H1 (cell line): Measurements from ENCODE around the gene CACNB1. TPM values are rescaled to one million over a fixed set of nuclear protein-coding genes. Genes with fewer than 3 reads are reported as not detected.

Source experiments
- CTCF ChIA-PET: fragments of 300-600 bp; sonication (Branson Sonifier 250); formaldehyde crosslinking; loops from one replicate; lab custom pipeline; 2021; ENCODE audit not compliant: partially characterized antibody; lab: Charles Lee
- POLR2A ChIA-PET: fragments of 300-600 bp; sonication (Branson Sonifier 250); formaldehyde crosslinking; loops from one replicate; lab custom pipeline; 2021; ENCODE audit warnings: inconsistent platforms; ENCODE audit not compliant: partially characterized antibody; lab: Charles Lee
- DNase-seq, 2 experiments: peaks; one replicate each; pipeline versions ENCODE4 v3.0.0 to v3.0.0-alpha.2; 2010 to 2022; ENCODE audit warnings: low spot score in 2 of 2, low read depth in 1 of 2, mixed read lengths in 1 of 2
- FAIRE-seq: peaks from 2 replicates; lab custom pipeline; 2011; peaks lifted over from hg19 to GRCh38; lab: Jason Lieb, UNC
- H2AFZ ChIP-seq: 2 replicates; pipeline ENCODE4 v1.8.1; 2012; ENCODE audit warnings: low read length, inconsistent platforms
- H2AK5ac ChIP-seq: 2 replicates; pipeline ENCODE4 v1.6.1; 2013; ENCODE audit warnings: low read depth, low read length
- H2BK120ac ChIP-seq: replicated peaks from 2 replicates; pipeline ENCODE3; 2013; ENCODE audit warnings: low read depth, low read length, inconsistent platforms
- H2BK12ac ChIP-seq: 2 replicates; pipeline ENCODE4 v1.6.1; 2013; ENCODE audit warnings: low read depth, low read length
- H2BK15ac ChIP-seq: 2 replicates; pipeline ENCODE4 v1.6.1; 2013; ENCODE audit warnings: low read length
- H2BK20ac ChIP-seq: 2 replicates; pipeline ENCODE4 v1.6.1; 2013; ENCODE audit warnings: low read length
- H2BK5ac ChIP-seq: 2 replicates; pipeline ENCODE4 v1.6.1; 2013; ENCODE audit warnings: low read depth, low read length
- H3K14ac ChIP-seq: 2 replicates; pipeline ENCODE4 v1.6.1; 2013; ENCODE audit warnings: inconsistent platforms; ENCODE audit not compliant: insufficient read length
- H3K18ac ChIP-seq: 2 replicates; pipeline ENCODE4 v1.6.1; 2013; ENCODE audit warnings: low read length; ENCODE audit errors: extremely low read depth
- H3K23ac ChIP-seq: 2 replicates; pipeline ENCODE4 v1.6.1; 2013; ENCODE audit warnings: inconsistent platforms; ENCODE audit not compliant: insufficient read length
- H3K23me2 ChIP-seq: 2 replicates; pipeline ENCODE4 v1.6.1; 2013; ENCODE audit warnings: low read depth, low read length
- H3K27ac ChIP-seq: 2 replicates; pipeline ENCODE4 v1.6.1; 2011; ENCODE audit warnings: low read depth, low read length, inconsistent platforms
- H3K27me3 ChIP-seq, 4 experiments: replicated peaks in 1 of 4; 1 replicate in 1 of 4; 2 replicates in 3 of 4; pipeline versions ENCODE4 v1.6.1 to v1.8.1; 2011 to 2013; ENCODE audit warnings: low read length in 3 of 4, mild to moderate bottlenecking in 3 of 4, inconsistent platforms in 2 of 4, mixed read lengths in 2 of 4, moderate library complexity in 1 of 4; ENCODE audit not compliant: control insufficient read depth in 3 of 4, insufficient read depth in 3 of 4; ENCODE audit errors: extremely low read depth in 1 of 4
- H3K36me3 ChIP-seq, 4 experiments: 2 replicates each; pipeline versions ENCODE4 v1.6.1 to v1.8.1; 2011 to 2013; ENCODE audit warnings: mild to moderate bottlenecking in 4 of 4, low read length in 3 of 4, moderate library complexity in 2 of 4, control low read depth in 1 of 4, inconsistent platforms in 1 of 4; ENCODE audit not compliant: insufficient read depth in 4 of 4, control insufficient read depth in 2 of 4
- H3K4ac ChIP-seq: replicated peaks from 2 replicates; pipeline ENCODE3; 2013; ENCODE audit warnings: low read length, low read depth, mixed read lengths, inconsistent platforms; ENCODE audit not compliant: insufficient read length
- H3K4me1 ChIP-seq, 4 experiments: replicated peaks in 1 of 4; 1 replicate in 1 of 4; 2 replicates in 3 of 4; pipeline versions ENCODE4 v1.6.1 to v1.8.1; 2011 to 2013; ENCODE audit warnings: low read length in 3 of 4, inconsistent platforms in 2 of 4, mixed read lengths in 1 of 4; ENCODE audit not compliant: insufficient read depth in 4 of 4, control insufficient read depth in 3 of 4
- H3K4me2 ChIP-seq, 2 experiments: 2 replicates each; pipeline versions ENCODE4 v1.6.1 to v1.8.1; 2011 to 2013; ENCODE audit warnings: low read depth in 2 of 2, low read length in 2 of 2, control low read depth in 1 of 2, inconsistent platforms in 1 of 2, mild to moderate bottlenecking in 1 of 2; ENCODE audit not compliant: insufficient read depth in 1 of 2
- H3K4me3 ChIP-seq, 4 experiments: fragments of 200-600, 300-600 bp in 1 of 4; sonication (generic), shearing (Covaris generic), sonication (Bioruptor Twin) in 1 of 4; 2 replicates each; pipeline versions ENCODE4 v1.5.1 to v1.8.1; 2011 to 2016; ENCODE audit warnings: low read length in 4 of 4, low read depth in 3 of 4, control low read depth in 2 of 4, inconsistent platforms in 2 of 4, mild to moderate bottlenecking in 2 of 4, mixed read lengths in 1 of 4, moderate library complexity in 1 of 4; ENCODE audit not compliant: insufficient read depth in 2 of 4; ENCODE audit errors: extremely low read depth in 1 of 4
- H3K56ac ChIP-seq: replicated peaks from 2 replicates; pipeline ENCODE3; 2013; ENCODE audit warnings: low read depth, mild to moderate bottlenecking, mixed read lengths, low read length, inconsistent platforms; ENCODE audit not compliant: insufficient read length
- H3K79me1 ChIP-seq: 2 replicates; pipeline ENCODE4 v1.6.1; 2013; ENCODE audit warnings: low read depth, low read length, control low read depth
- H3K79me2 ChIP-seq, 2 experiments: 2 replicates each; pipeline versions ENCODE4 v1.6.1 to v1.8.1; 2012 to 2013; ENCODE audit warnings: low read length in 2 of 2, mild to moderate bottlenecking in 2 of 2, inconsistent platforms in 1 of 2; ENCODE audit not compliant: insufficient read depth in 2 of 2, control insufficient read depth in 1 of 2
- H3K9ac ChIP-seq, 4 experiments: replicated peaks in 1 of 4; 1 replicate in 1 of 4; 2 replicates in 3 of 4; pipeline versions ENCODE4 v1.6.1 to v1.8.1; 2011 to 2013; ENCODE audit warnings: low read depth in 3 of 4, low read length in 3 of 4, control low read depth in 2 of 4, mild to moderate bottlenecking in 2 of 4, moderate library complexity in 2 of 4, inconsistent platforms in 1 of 4; ENCODE audit errors: extremely low read depth in 1 of 4
- H3K9me3 ChIP-seq, 2 experiments: 2 replicates each; pipeline versions ENCODE4 v1.6.1 to v1.8.1; 2012 to 2013; ENCODE audit warnings: mild to moderate bottlenecking in 2 of 2, moderate library complexity in 2 of 2, control low read depth in 1 of 2, inconsistent platforms in 1 of 2, low read depth in 1 of 2, low read length in 1 of 2, mixed read lengths in 1 of 2; ENCODE audit not compliant: insufficient read depth in 2 of 2
- H4K20me1 ChIP-seq, 2 experiments: replicated peaks in 1 of 2; 2 replicates each; pipeline versions ENCODE3 to v1.8.1; 2011 to 2013; ENCODE audit warnings: inconsistent platforms in 2 of 2, low read length in 2 of 2, mild to moderate bottlenecking in 1 of 2; ENCODE audit not compliant: insufficient read depth in 2 of 2, control insufficient read depth in 1 of 2
- H4K5ac ChIP-seq: 2 replicates; pipeline ENCODE4 v1.6.1; 2013; ENCODE audit warnings: low read length, low read depth, mixed read lengths, inconsistent platforms; ENCODE audit not compliant: insufficient read length
- H4K8ac ChIP-seq: 2 replicates; pipeline ENCODE4 v1.8.0; 2013; ENCODE audit warnings: mild to moderate bottlenecking, moderate library complexity, low read length, inconsistent platforms; ENCODE audit not compliant: insufficient read depth; ENCODE audit errors: extremely low read depth
- H4K91ac ChIP-seq: replicated peaks from 2 replicates; pipeline ENCODE3; 2013; ENCODE audit warnings: low read length, mixed read lengths, inconsistent platforms; ENCODE audit not compliant: insufficient read length
- BACH1 ChIP-seq: IDR thresholded peaks from 2 replicates; pipeline ENCODE4 v1.6.1; 2012; ENCODE audit warnings: low read length, improper control_type of control experiment
- CHD1 ChIP-seq: IDR thresholded peaks from 2 replicates; pipeline ENCODE4 v1.6.1; 2012; ENCODE audit warnings: low read depth, low read length, improper control_type of control experiment
- CHD2 ChIP-seq: IDR thresholded peaks from 2 replicates; pipeline ENCODE4 v1.6.1; 2012; ENCODE audit warnings: low read length, improper control_type of control experiment
- HDAC6 ChIP-seq: IDR thresholded peaks from one replicate; pipeline ENCODE4 v1.7.1; 2012; ENCODE audit warnings: low read depth, mild to moderate bottlenecking, inconsistent platforms, low read length, moderate library complexity
- SP1 ChIP-seq: IDR thresholded peaks from 2 replicates; pipeline ENCODE4 v1.6.1; 2011; ENCODE audit warnings: low read depth, low read length
- SRF ChIP-seq: IDR thresholded peaks from 2 replicates; pipeline ENCODE4 v1.6.1; 2011; ENCODE audit warnings: mild to moderate bottlenecking, low read depth, low read length, moderate library complexity
- WGBS, 2 experiments: shearing (Covaris generic) in 1 of 2; methylation state at CpG; one replicate each; pipeline versions ENCODE4 v1.1.6 to v1.1.7; 2013 to 2015; ENCODE audit warnings: low lambda C conversion rate in 2 of 2, mixed read lengths in 2 of 2, inconsistent platforms in 1 of 2, low coverage in 1 of 2, missing lambda C conversion rate in 1 of 2; ENCODE audit not compliant: insufficient replicate concordance in 2 of 2, insufficient coverage in 1 of 2, insufficient read length in 1 of 2; ENCODE audit errors: extremely low coverage in 1 of 2, missing lambda C conversion rate in 1 of 2; 5-methylcytosine and 5-hydroxymethylcytosine counted together
- polyA plus RNA-seq, 7 experiments: library from polyadenylated mRNA; depleted of rRNA in 3 of 7; stranded (reverse) in 5 of 7; unstranded in 2 of 7; fragments of >200 nt in 5 of 7; fragments of 200-250 nt in 2 of 7; gene quantifications; 1 replicate in 5 of 7; 2 replicates in 1 of 7; 4 replicates in 1 of 7; pipeline versions ENCODE4 v1.2.1 to v1.2.3, GENCODE V29; 2011 to 2013; ENCODE audit warnings: missing spikeins in 2 of 7, mixed read lengths in 2 of 7
- total RNA-seq: library from RNA; stranded (reverse); fragmentation: NEBNext Ultra II Directional; extraction: Animal tissue kit (Norgen Biotek cat#: 25700); gene quantifications from 2 replicates; pipeline ENCODE4 v1.2.1, GENCODE V29; 2021

The CACNB1 gene
- total and polyA plus RNA-seq, 2 of the 8 experiments (the other 6 are each of a cell fraction or from before 2014, with no cell fraction given): 7.2 to 17.8 TPM

DNA sequence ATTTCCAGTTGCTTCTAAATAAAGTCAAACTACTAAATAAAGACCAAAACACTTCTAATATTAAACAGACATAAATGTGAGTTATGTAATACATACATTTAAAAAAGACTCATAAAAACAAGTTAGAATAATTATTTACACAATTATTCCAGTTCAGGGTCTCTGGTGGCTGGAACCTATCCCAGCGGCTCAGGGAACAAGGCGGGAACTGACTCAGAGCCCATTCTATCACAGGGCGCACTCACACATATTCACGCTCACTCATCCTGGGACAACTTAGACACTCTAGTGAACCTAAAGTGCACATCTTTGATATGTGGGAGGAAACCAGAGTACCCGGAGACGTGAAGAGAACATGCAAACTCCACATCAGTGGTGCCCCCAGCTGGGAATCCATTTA, 71.0 kb downstream of the CACNB1 start:
- CTCF ChIA-PET: interaction anchor here (0.6 to 1.0 kb wide), 2 partner anchors 48 to 218 kb away, joined by 3 read pairs; no protein-coding TSS in a partner anchor
- TF ChIP-seq SP1 (no peak), CHD1 (no peak), HDAC6 (no peak), CHD2 (no peak), SRF (no peak), BACH1 (no peak)

More for the DNA sequence above, 71.0 kb downstream of the CACNB1 start:
- H3K79me1 ChIP-seq: no peaks in the 10 kb centered on the region
- H2AFZ ChIP-seq: no peak overlapping the region
- H3K4me2 ChIP-seq: no peak overlapping the region
- FAIRE-seq (no peak), DNase-seq (no peak)
- H2AK5ac ChIP-seq: no peak overlapping the region
- H3K27ac ChIP-seq: no peak overlapping the region
- no peaks in the 10 kb centered on the region for H3K27me3 ChIP-seq
- no peak overlapping the region for H3K4ac ChIP-seq
- H4K8ac ChIP-seq: no peak overlapping the region
- no peaks in the 10 kb centered on the region for H3K79me2 ChIP-seq
- no peak overlapping the region for H3K4me3 ChIP-seq
- no peak overlapping the region for H3K56ac ChIP-seq
- no peak overlapping the region for H3K23ac ChIP-seq
- H3K14ac ChIP-seq: no peak overlapping the region
- no peak overlapping the region for H2BK12ac ChIP-seq
- H2BK15ac ChIP-seq: no peak overlapping the region
- no peak overlapping the region for H4K5ac ChIP-seq
- no peaks in the 10 kb centered on the region for H3K23me2 ChIP-seq
- H3K9ac ChIP-seq: no peak overlapping the region
- H4K91ac ChIP-seq: no peak overlapping the region
- no peaks in the 10 kb centered on the region for H3K9me3 ChIP-seq
- POLR2A ChIA-PET: interaction anchor here (4.6 kb wide), 1 partner anchor 12 kb away, joined by 15 read pairs; no protein-coding TSS in a partner anchor
- no peak overlapping the region for H2BK20ac ChIP-seq
- no peaks in the 10 kb centered on the region for H3K36me3 ChIP-seq
- no peak overlapping the region for H3K18ac ChIP-seq
- WGBS, 2 experiments: 91% methylated on average over 6 of the region's 6 CpGs; no CpG with 5 or more reads in 1 of the 2 experiments
- no peak overlapping the region for H2BK120ac ChIP-seq
- no peaks in the 10 kb centered on the region for H3K4me1 ChIP-seq
- no peak overlapping the region for H2BK5ac ChIP-seq
- H4K20me1 ChIP-seq: no peaks in the 10 kb centered on the region
